Endothelial cell of umbilical vein (primary cell): ENCODE data around the gene HHATL. TPM values are rescaled to one million over a fixed set of nuclear protein-coding genes. Genes with fewer than 3 reads are reported as not detected.

Experiments used
- BruUV-seq: library from RNA; stranded (reverse); fragments of 400-500 nt; replicated peaks from 2 replicates; lab custom pipeline; 2021; lab: Mats Ljungman, UMichigan
- CTCF ChIA-PET: fragments of 300-600, 350-600 bp; sonication (Branson Sonifier 250); formaldehyde crosslinking; loops from one replicate; lab custom pipeline; 2021; ENCODE audit warnings: antibody characterized with exemption, inconsistent platforms; lab: Charles Lee
- POLR2A ChIA-PET: fragments of 300-600, 350-600 bp; sonication (Branson Sonifier 250); formaldehyde crosslinking; loops from one replicate; lab custom pipeline; 2021; ENCODE audit warnings: antibody characterized with exemption, inconsistent platforms; lab: Charles Lee
- DNase-seq: peaks from one replicate; pipeline ENCODE4 v3.0.0-alpha.2; 2011; ENCODE audit warnings: low read depth, low spot score
- FAIRE-seq: peaks from 2 replicates; lab custom pipeline; 2011; peaks lifted over from hg19 to GRCh38; lab: Jason Lieb, UNC
- H2AFZ ChIP-seq: 2 replicates; pipeline ENCODE4 v1.6.0; 2012; ENCODE audit warnings: low read depth, low read length, control low read depth, inconsistent platforms
- H3K27ac ChIP-seq: 2 replicates; pipeline ENCODE4 v1.5.1; 2011; ENCODE audit warnings: low read depth, mild to moderate bottlenecking, control low read depth, low read length, moderate library complexity; ENCODE audit not compliant: insufficient read depth
- H3K27me3 ChIP-seq, 2 experiments: 2 replicates each; pipeline versions ENCODE4 v1.6.0 to v1.6.1; 2011; ENCODE audit warnings: low read length in 2 of 2, mixed read lengths in 1 of 2; ENCODE audit not compliant: control insufficient read depth in 2 of 2, insufficient read depth in 2 of 2
- H3K36me3 ChIP-seq, 2 experiments: 2 replicates in 1 of 2; 3 replicates in 1 of 2; pipeline ENCODE4 v1.5.1; 2011; ENCODE audit warnings: low read length in 2 of 2, mild to moderate bottlenecking in 1 of 2, moderate library complexity in 1 of 2; ENCODE audit not compliant: control insufficient read depth in 2 of 2, insufficient read depth in 2 of 2; ENCODE audit errors: extremely low read depth in 1 of 2
- H3K4me1 ChIP-seq: 3 replicates; pipeline ENCODE4 v1.5.1; 2011; ENCODE audit warnings: mild to moderate bottlenecking, low read length; ENCODE audit not compliant: control insufficient read depth, insufficient read depth; ENCODE audit errors: extremely low read depth
- H3K4me2 ChIP-seq: 2 replicates; pipeline ENCODE4 v1.6.1; 2011; ENCODE audit warnings: low read length, control low read depth, mixed read lengths; ENCODE audit not compliant: insufficient read depth
- H3K4me3 ChIP-seq, 3 experiments: fragments of 200-600 bp in 1 of 3; sonication (generic), shearing (Covaris generic) in 1 of 3; replicated peaks in 1 of 3; 2 replicates each; pipeline ENCODE4 v1.5.1; 2011 to 2016; ENCODE audit warnings: control low read depth in 3 of 3, low read length in 3 of 3, mild to moderate bottlenecking in 2 of 3, inconsistent platforms in 1 of 3, low read depth in 1 of 3, moderate library complexity in 1 of 3; ENCODE audit not compliant: insufficient read depth in 1 of 3
- H3K79me2 ChIP-seq: 2 replicates; pipeline ENCODE4 v1.6.0; 2012; ENCODE audit warnings: low read length, inconsistent platforms; ENCODE audit not compliant: control insufficient read depth, insufficient read depth
- H3K9ac ChIP-seq: replicated peaks from 2 replicates; pipeline ENCODE3; 2011; ENCODE audit warnings: low read length, control low read depth; ENCODE audit not compliant: insufficient read depth; ENCODE audit errors: extremely low read depth
- H3K9me1 ChIP-seq: replicated peaks from 3 replicates; pipeline ENCODE4 v1.6.0; 2011; ENCODE audit warnings: mild to moderate bottlenecking, low read length; ENCODE audit not compliant: control insufficient read depth, insufficient read depth; ENCODE audit errors: extremely low read depth
- H3K9me3 ChIP-seq: replicated peaks from 2 replicates; pipeline ENCODE4 v1.5.1; 2012; ENCODE audit warnings: low read length, inconsistent platforms; ENCODE audit not compliant: control insufficient read depth, insufficient read depth
- H4K20me1 ChIP-seq: replicated peaks from 2 replicates; pipeline ENCODE3; 2011; ENCODE audit warnings: mild to moderate bottlenecking, low read length; ENCODE audit not compliant: control insufficient read depth, insufficient read depth; ENCODE audit errors: extremely low read depth
- EZH2 ChIP-seq: IDR thresholded peaks from 2 replicates; pipeline ENCODE4 v1.6.1; 2012; ENCODE audit warnings: borderline replicate concordance, low read depth, mild to moderate bottlenecking, moderate library complexity, low read length, inconsistent platforms; ENCODE audit not compliant: severe bottlenecking
- FOS ChIP-seq: IDR thresholded peaks from 2 replicates; pipeline ENCODE4 v1.6.1; 2011; ENCODE audit warnings: mild to moderate bottlenecking, low read length, moderate library complexity, borderline replicate concordance; ENCODE audit not compliant: insufficient read depth
- GATA2 ChIP-seq: IDR thresholded peaks from 2 replicates; pipeline ENCODE4 v1.7.0; 2011; ENCODE audit warnings: low read depth, mild to moderate bottlenecking, moderate library complexity, mixed read lengths, low read length; ENCODE audit not compliant: insufficient read length, insufficient read depth
- JUN ChIP-seq: IDR thresholded peaks from 2 replicates; pipeline ENCODE4 v1.6.1; 2011; ENCODE audit warnings: borderline replicate concordance, low read depth; ENCODE audit not compliant: insufficient read length, insufficient read depth
- MAX ChIP-seq: IDR thresholded peaks from 2 replicates; pipeline ENCODE4 v1.6.1; 2011; ENCODE audit not compliant: insufficient read depth, insufficient read length
- MYC ChIP-seq: IDR thresholded peaks from one replicate; pipeline ENCODE4 v1.6.1; 2011; ENCODE audit warnings: mild to moderate bottlenecking, low read depth, low read length
- POLR2A ChIP-seq: IDR thresholded peaks from 2 replicates; pipeline ENCODE4 v1.6.1; 2012; ENCODE audit warnings: low read depth, mild to moderate bottlenecking, control low read depth, low read length
- POLR2AphosphoS5 ChIP-seq: IDR thresholded peaks from 2 replicates; pipeline ENCODE4 v1.6.1; 2012; ENCODE audit warnings: low read depth, mild to moderate bottlenecking, control low read depth, low read length, moderate library complexity; ENCODE audit not compliant: insufficient read depth
- dilution Hi-C: fragments of 300-500 bp; cut with MboI; formaldehyde crosslinking; loops from one replicate; pipeline ENCODE4 v1.15.0; 2019; ENCODE audit warnings: low sequenced_read_pairs; ENCODE audit not compliant: extremely low pct_ligation_motif_present
- intact Hi-C: fragments of 100-400 bp; cut with micrococcal nuclease; formaldehyde crosslinking; loops from one replicate; pipeline ENCODE4 v1.10.0; 2022
- polyA plus RNA-seq, 4 experiments: library from polyadenylated mRNA; depleted of rRNA in 3 of 4; stranded (reverse) in 3 of 4; unstranded in 1 of 4; fragments of >200 nt; gene quantifications; 2 replicates each; pipeline versions ENCODE4 v1.2.1 to v1.2.3, GENCODE V29; 2011 to 2012; ENCODE audit warnings: missing spikeins in 1 of 4
- total RNA-seq: library from RNA; stranded (reverse); gene quantifications from 2 replicates; pipeline ENCODE4 v1.2.3, GENCODE V29; 2021
- TF ChIP-seq, protein P1 (sequence below), 2 donors: IDR thresholded peaks; 1 replicate in 1 of 2; 2 replicates in 1 of 2; pipeline ENCODE4 v1.5.1; 2011; ENCODE audit warnings: low read length in 2 of 2, mild to moderate bottlenecking in 2 of 2, moderate library complexity in 2 of 2, control low read depth in 1 of 2, inconsistent platforms in 1 of 2, low read depth in 1 of 2; ENCODE audit not compliant: insufficient read depth in 1 of 2; ENCODE audit errors: extremely low read depth in 1 of 2

HHATL gene
- total and polyA plus RNA-seq, 2 donors (not counting 3 experiments of a cell fraction or from before 2014, with no cell fraction given), result not detected

- Histone ChIP-seq H3K9ac (no peak overlapping the region), H3K27ac (no peak overlapping the region), H3K4me1 (no peaks in the 10 kb centered on the region), H3K4me2 (no peak overlapping the region), H2AFZ (no peak overlapping the region), H3K4me3 (no peak overlapping the region), H3K79me2 (no peaks in the 10 kb centered on the region), H3K36me3 (no peaks in the 10 kb centered on the region), H4K20me1 (no peaks in the 10 kb centered on the region), H3K27me3 (no peaks in the 10 kb centered on the region), H3K9me3 (no peaks in the 10 kb centered on the region), H3K9me1 (no peaks in the 10 kb centered on the region)
- FAIRE-seq (no peak), DNase-seq (no peak)
- BruUV-seq, result no TSS peak
- POLR2A ChIA-PET, result no interaction called here
- dilution Hi-C loops (no loop called here), intact Hi-C loops (no loop called here)
- TF ChIP-seq JUN (no peak), POLR2A (no peak), FOS (no peak), POLR2AphosphoS5 (no peak), EZH2 (no peak), MAX (no peak), MYC (no peak), GATA2 (no peak)
- TF ChIP-seq, protein P1, sequence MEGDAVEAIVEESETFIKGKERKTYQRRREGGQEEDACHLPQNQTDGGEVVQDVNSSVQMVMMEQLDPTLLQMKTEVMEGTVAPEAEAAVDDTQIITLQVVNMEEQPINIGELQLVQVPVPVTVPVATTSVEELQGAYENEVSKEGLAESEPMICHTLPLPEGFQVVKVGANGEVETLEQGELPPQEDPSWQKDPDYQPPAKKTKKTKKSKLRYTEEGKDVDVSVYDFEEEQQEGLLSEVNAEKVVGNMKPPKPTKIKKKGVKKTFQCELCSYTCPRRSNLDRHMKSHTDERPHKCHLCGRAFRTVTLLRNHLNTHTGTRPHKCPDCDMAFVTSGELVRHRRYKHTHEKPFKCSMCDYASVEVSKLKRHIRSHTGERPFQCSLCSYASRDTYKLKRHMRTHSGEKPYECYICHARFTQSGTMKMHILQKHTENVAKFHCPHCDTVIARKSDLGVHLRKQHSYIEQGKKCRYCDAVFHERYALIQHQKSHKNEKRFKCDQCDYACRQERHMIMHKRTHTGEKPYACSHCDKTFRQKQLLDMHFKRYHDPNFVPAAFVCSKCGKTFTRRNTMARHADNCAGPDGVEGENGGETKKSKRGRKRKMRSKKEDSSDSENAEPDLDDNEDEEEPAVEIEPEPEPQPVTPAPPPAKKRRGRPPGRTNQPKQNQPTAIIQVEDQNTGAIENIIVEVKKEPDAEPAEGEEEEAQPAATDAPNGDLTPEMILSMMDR (IDR thresholded peaks at IDR 0.05; ENCODE audit: extremely low read depth in 1 of 2, insufficient read depth in 1 of 2, low read depth in 1 of 2, low read length in 2 of 2), result no peak
- CTCF ChIA-PET, result interaction anchor here (1.2 kb wide), 1 partner anchor 10 kb away, joined by 4 read pairs; no protein-coding TSS in a partner anchor
Measured at GRCh38 chr3:42697289-42698051, 5.1 kb downstream of the HHATL start.
